Gastroesophageal sphincter (tissue), 3 donors: ENCODE results near the gene SMG5.

Experiments
- POLR2AphosphoS5 ChIP-seq: sonication (generic); formaldehyde crosslinking; IDR thresholded peaks from one replicate; pipeline ENCODE4 v1.6.1; 2017; ENCODE audit warnings: antibody characterized with exemption
- TF ChIP-seq, protein P1 (sequence below), 4 experiments: fragments of 200-600 bp in 2 of 4; fragments of 450-650 bp in 2 of 4; sonication (generic) in 1 of 4; IDR thresholded peaks; one replicate each; pipeline ENCODE4 v1.5.1; 2017 to 2019; ENCODE audit warnings: antibody characterized with exemption in 4 of 4, mild to moderate bottlenecking in 2 of 4, moderate library complexity in 2 of 4

DNA sequence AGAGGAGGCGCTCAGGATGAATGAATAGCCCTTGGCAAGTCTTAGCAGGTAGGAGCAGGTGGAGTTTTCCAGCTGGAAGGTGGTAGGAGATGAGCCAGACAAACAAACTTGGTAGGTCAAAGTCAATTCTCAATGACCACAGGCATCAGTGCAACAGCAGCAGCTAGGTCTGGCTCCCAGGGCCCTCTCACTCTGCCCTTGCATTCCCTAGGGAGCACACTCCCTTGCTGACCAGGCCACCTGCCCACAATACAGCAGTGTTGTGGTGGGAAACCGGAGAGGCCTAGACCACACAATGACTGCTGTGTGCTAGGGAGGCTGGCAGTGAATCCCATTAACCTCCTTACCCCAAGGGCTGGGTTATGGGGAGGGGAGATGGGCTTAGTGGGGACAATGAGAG lies 21.7 kb downstream of the SMG5 start:
- TF ChIP-seq, protein P1, sequence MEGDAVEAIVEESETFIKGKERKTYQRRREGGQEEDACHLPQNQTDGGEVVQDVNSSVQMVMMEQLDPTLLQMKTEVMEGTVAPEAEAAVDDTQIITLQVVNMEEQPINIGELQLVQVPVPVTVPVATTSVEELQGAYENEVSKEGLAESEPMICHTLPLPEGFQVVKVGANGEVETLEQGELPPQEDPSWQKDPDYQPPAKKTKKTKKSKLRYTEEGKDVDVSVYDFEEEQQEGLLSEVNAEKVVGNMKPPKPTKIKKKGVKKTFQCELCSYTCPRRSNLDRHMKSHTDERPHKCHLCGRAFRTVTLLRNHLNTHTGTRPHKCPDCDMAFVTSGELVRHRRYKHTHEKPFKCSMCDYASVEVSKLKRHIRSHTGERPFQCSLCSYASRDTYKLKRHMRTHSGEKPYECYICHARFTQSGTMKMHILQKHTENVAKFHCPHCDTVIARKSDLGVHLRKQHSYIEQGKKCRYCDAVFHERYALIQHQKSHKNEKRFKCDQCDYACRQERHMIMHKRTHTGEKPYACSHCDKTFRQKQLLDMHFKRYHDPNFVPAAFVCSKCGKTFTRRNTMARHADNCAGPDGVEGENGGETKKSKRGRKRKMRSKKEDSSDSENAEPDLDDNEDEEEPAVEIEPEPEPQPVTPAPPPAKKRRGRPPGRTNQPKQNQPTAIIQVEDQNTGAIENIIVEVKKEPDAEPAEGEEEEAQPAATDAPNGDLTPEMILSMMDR (IDR thresholded peaks at IDR 0.05): no peak
- no peak for TF ChIP-seq POLR2AphosphoS5
